HCT116 (cell line): Measurements from ENCODE around the gene KCNA2. TPM values are rescaled to one million over a fixed set of nuclear protein-coding genes. Genes with fewer than 3 reads are reported as not detected.

Experiments used
- ATAC-seq: fragments of 200-7000 bp; cut with Tn5 transposase; 2 replicates; pipeline ENCODE4 v1.9.1; 2020; ENCODE audit warnings: mild to moderate bottlenecking, moderate library complexity
- BruUV-seq: library from RNA; stranded (reverse); fragments of 400-500 nt; replicated peaks from 2 replicates; lab custom pipeline; 2021; lab: Mats Ljungman, UMichigan
- CTCF ChIA-PET: fragments of 300-600 bp; sonication (Branson Sonifier 250); formaldehyde crosslinking; loops from one replicate; lab custom pipeline; 2021; ENCODE audit warnings: antibody characterized with exemption; lab: Charles Lee
- POLR2A ChIA-PET: fragments of 300-600, 350-600 bp; sonication (Branson Sonifier 250); formaldehyde crosslinking; loops from one replicate; lab custom pipeline; 2021; ENCODE audit warnings: antibody characterized with exemption; lab: Charles Lee
- RAD21 ChIA-PET, 2 experiments: fragments of 300-600 bp; sonication (Branson Sonifier 250); formaldehyde crosslinking; loops; one replicate each; lab custom pipeline; 2023; ENCODE audit warnings: low total read pairs in 2 of 2; ENCODE audit not compliant: uncharacterized antibody in 2 of 2, unreplicated experiment in 2 of 2, low non-redundant PET in 1 of 2; lab: Charles Lee
- DNase-seq: peaks from one replicate; pipeline ENCODE4 v3.0.0-alpha.2; 2010; ENCODE audit warnings: low read depth, low spot score
- H2AFZ ChIP-seq: fragments of 200-600 bp; shearing (Covaris generic), sonication (generic); 2 replicates; pipeline ENCODE4 v1.6.1; 2017; ENCODE audit warnings: low read depth, mixed run types, mixed read lengths, antibody characterized with exemption, low read length; ENCODE audit not compliant: poor library complexity, severe bottlenecking
- H3K27ac ChIP-seq: 2 replicates; pipeline ENCODE4 v1.5.1; 2012; ENCODE audit warnings: low read depth, low read length
- H3K27me3 ChIP-seq: fragments of 200-600 bp; sonication (generic); 2 replicates; pipeline ENCODE4 v1.6.1; 2016; ENCODE audit warnings: mixed run types, low read length, mixed read lengths; ENCODE audit not compliant: insufficient read depth
- H3K36me3 ChIP-seq, 2 experiments: fragments of 200-500 bp in 1 of 2; fragments of 200-600 bp in 1 of 2; sonication (Bioruptor generic) in 1 of 2; sonication (generic) in 1 of 2; 2 replicates each; pipeline versions ENCODE4 v1.5.1 to v1.6.1; 2014 to 2016; ENCODE audit warnings: low read length in 2 of 2, inconsistent platforms in 1 of 2, mixed read lengths in 1 of 2, mixed run types in 1 of 2; ENCODE audit not compliant: insufficient read depth in 2 of 2, control insufficient read depth in 1 of 2
- H3K4me1 ChIP-seq, 2 experiments: fragments of 200-600 bp in 1 of 2; sonication (generic) in 1 of 2; 2 replicates each; pipeline versions ENCODE4 v1.5.1 to v1.6.1; 2012 to 2017; ENCODE audit warnings: low read length in 2 of 2, inconsistent platforms in 1 of 2, mild to moderate bottlenecking in 1 of 2, mixed read lengths in 1 of 2, mixed run types in 1 of 2, moderate library complexity in 1 of 2; ENCODE audit not compliant: insufficient read depth in 2 of 2, control insufficient read depth in 1 of 2
- H3K4me2 ChIP-seq: fragments of 200-600 bp; sonication (generic); 2 replicates; pipeline ENCODE4 v1.6.1; 2017; ENCODE audit warnings: mixed run types, low read length, mixed read lengths
- H3K4me3 ChIP-seq, 2 experiments: fragments of 200-600 bp in 1 of 2; sonication (generic) in 1 of 2; replicated peaks in 1 of 2; 2 replicates each; pipeline ENCODE4 v1.5.1; 2011 to 2016; ENCODE audit warnings: low read length in 2 of 2, control low read depth in 1 of 2, low read depth in 1 of 2, mild to moderate bottlenecking in 1 of 2, mixed read lengths in 1 of 2, mixed run types in 1 of 2
- H3K79me2 ChIP-seq: fragments of 200-600 bp; sonication (generic); 2 replicates; pipeline ENCODE4 v1.6.1; 2017; ENCODE audit warnings: mild to moderate bottlenecking, mixed run types, low read length, moderate library complexity, mixed read lengths; ENCODE audit not compliant: insufficient read depth
- H3K9ac ChIP-seq: fragments of 200-600 bp; sonication (generic); 2 replicates; pipeline ENCODE4 v1.6.1; 2016; ENCODE audit warnings: low read length, mixed read lengths
- H3K9me2 ChIP-seq: fragments of 200-600 bp; sonication (generic), shearing (Covaris generic); 2 replicates; pipeline ENCODE4 v1.6.1; 2017; ENCODE audit warnings: mixed run types, mild to moderate bottlenecking, moderate library complexity; ENCODE audit not compliant: insufficient read depth
- H3K9me3 ChIP-seq, 2 experiments: fragments of 200-500 bp in 1 of 2; fragments of 200-600 bp in 1 of 2; sonication (Bioruptor generic) in 1 of 2; sonication (generic) in 1 of 2; 2 replicates each; pipeline ENCODE4 v1.6.1; 2014 to 2017; ENCODE audit warnings: low read length in 2 of 2, mixed read lengths in 2 of 2, inconsistent platforms in 1 of 2, low read depth in 1 of 2, mild to moderate bottlenecking in 1 of 2, mixed run types in 1 of 2, moderate library complexity in 1 of 2; ENCODE audit not compliant: control insufficient read depth in 1 of 2, insufficient read depth in 1 of 2
- H4K20me1 ChIP-seq: fragments of 200-600 bp; sonication (generic), shearing (Covaris generic); 2 replicates; pipeline ENCODE4 v1.6.1; 2017; ENCODE audit warnings: mixed run types, mild to moderate bottlenecking, moderate library complexity; ENCODE audit not compliant: insufficient read depth
- CEBPB ChIP-seq: IDR thresholded peaks from 2 replicates; pipeline ENCODE4 v1.6.1; 2012; ENCODE audit warnings: low read depth
- EGR1 ChIP-seq: IDR thresholded peaks from 2 replicates; pipeline ENCODE4 v1.6.1; 2012; ENCODE audit warnings: low read depth
- ELF1 ChIP-seq: IDR thresholded peaks from 2 replicates; pipeline ENCODE4 v1.6.1; 2012; ENCODE audit warnings: low read depth, borderline replicate concordance
- EZH2 ChIP-seq: fragments of 200-600 bp; sonication (generic); IDR thresholded peaks from 2 replicates; pipeline ENCODE4 v1.6.1; 2017; ENCODE audit warnings: antibody characterized with exemption, mixed run types
- POLR2A ChIP-seq: IDR thresholded peaks from 2 replicates; pipeline ENCODE4 v1.7.0; 2011; ENCODE audit warnings: borderline replicate concordance; ENCODE audit not compliant: insufficient read depth, insufficient read length; ENCODE audit errors: extremely low read depth
- SIN3A ChIP-seq: IDR thresholded peaks from 2 replicates; pipeline ENCODE4 v1.6.1; 2012; ENCODE audit warnings: low read depth
- SP1 ChIP-seq: IDR thresholded peaks from 2 replicates; pipeline ENCODE4 v1.6.1; 2012; ENCODE audit warnings: low read depth
- intact Hi-C: fragments of 100-400 bp; cut with micrococcal nuclease; formaldehyde crosslinking; loops from 2 replicates; pipeline ENCODE4 v1.10.0; 2022
- total RNA-seq: library from RNA; stranded (reverse); gene quantifications from one replicate; pipeline ENCODE4 v1.2.1, GENCODE V29; 2021; ENCODE audit not compliant: unreplicated experiment
- TF ChIP-seq, protein P1 (sequence below): IDR thresholded peaks from 2 replicates; pipeline ENCODE4 v1.6.1; 2012; ENCODE audit warnings: low read depth
- TF ChIP-seq, protein P2 (sequence below): IDR thresholded peaks from 2 replicates; pipeline ENCODE4 v1.6.1; 2011; ENCODE audit warnings: mild to moderate bottlenecking, low read length, moderate library complexity; ENCODE audit not compliant: insufficient replicate concordance; ENCODE audit errors: extremely low read depth

The KCNA2 gene
- total RNA-seq, 1 experiment from 2014 or later: not detected

DNA sequence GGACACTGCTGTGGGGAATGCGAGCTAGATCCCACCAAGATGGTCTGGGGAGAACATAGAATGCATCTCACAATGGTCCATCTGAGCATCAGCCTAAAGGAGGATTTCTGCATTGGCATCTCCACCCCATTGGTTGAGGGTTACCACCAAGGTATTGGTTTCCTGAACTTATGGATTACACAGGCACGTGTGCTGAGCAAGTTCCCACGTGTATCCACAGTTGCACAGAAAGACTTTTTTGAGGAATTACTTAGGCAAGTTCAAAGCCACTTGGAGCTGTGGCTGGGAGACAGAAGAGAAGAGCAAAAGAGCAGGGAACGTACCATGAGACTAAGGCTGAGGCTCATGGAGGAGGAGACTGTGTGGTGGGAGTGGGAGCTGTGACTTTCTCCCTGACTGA, 43.1 kb downstream of the KCNA2 start:
- intact Hi-C loops: no loop called here
- H3K9ac ChIP-seq: no peak overlapping the region
- H3K36me3 ChIP-seq: no peaks in the 10 kb centered on the region
- ATAC-seq (no peak), DNase-seq (no peak)
- RAD21 ChIA-PET: no interaction called here
- CTCF ChIA-PET: no interaction called here
- no peak overlapping the region for H3K27ac ChIP-seq
- POLR2A ChIA-PET: no interaction called here
- TF ChIP-seq, protein P1, sequence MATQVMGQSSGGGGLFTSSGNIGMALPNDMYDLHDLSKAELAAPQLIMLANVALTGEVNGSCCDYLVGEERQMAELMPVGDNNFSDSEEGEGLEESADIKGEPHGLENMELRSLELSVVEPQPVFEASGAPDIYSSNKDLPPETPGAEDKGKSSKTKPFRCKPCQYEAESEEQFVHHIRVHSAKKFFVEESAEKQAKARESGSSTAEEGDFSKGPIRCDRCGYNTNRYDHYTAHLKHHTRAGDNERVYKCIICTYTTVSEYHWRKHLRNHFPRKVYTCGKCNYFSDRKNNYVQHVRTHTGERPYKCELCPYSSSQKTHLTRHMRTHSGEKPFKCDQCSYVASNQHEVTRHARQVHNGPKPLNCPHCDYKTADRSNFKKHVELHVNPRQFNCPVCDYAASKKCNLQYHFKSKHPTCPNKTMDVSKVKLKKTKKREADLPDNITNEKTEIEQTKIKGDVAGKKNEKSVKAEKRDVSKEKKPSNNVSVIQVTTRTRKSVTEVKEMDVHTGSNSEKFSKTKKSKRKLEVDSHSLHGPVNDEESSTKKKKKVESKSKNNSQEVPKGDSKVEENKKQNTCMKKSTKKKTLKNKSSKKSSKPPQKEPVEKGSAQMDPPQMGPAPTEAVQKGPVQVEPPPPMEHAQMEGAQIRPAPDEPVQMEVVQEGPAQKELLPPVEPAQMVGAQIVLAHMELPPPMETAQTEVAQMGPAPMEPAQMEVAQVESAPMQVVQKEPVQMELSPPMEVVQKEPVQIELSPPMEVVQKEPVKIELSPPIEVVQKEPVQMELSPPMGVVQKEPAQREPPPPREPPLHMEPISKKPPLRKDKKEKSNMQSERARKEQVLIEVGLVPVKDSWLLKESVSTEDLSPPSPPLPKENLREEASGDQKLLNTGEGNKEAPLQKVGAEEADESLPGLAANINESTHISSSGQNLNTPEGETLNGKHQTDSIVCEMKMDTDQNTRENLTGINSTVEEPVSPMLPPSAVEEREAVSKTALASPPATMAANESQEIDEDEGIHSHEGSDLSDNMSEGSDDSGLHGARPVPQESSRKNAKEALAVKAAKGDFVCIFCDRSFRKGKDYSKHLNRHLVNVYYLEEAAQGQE: no peak
- TF ChIP-seq POLR2A (no peak), SIN3A (no peak), CEBPB (no peak), ELF1 (no peak), EGR1 (no peak), SP1 (no peak), EZH2 (no peak)
- TF ChIP-seq, protein P2, sequence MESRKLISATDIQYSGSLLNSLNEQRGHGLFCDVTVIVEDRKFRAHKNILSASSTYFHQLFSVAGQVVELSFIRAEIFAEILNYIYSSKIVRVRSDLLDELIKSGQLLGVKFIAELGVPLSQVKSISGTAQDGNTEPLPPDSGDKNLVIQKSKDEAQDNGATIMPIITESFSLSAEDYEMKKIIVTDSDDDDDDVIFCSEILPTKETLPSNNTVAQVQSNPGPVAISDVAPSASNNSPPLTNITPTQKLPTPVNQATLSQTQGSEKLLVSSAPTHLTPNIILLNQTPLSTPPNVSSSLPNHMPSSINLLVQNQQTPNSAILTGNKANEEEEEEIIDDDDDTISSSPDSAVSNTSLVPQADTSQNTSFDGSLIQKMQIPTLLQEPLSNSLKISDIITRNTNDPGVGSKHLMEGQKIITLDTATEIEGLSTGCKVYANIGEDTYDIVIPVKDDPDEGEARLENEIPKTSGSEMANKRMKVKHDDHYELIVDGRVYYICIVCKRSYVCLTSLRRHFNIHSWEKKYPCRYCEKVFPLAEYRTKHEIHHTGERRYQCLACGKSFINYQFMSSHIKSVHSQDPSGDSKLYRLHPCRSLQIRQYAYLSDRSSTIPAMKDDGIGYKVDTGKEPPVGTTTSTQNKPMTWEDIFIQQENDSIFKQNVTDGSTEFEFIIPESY: no peak
- no peaks in the 10 kb centered on the region for H3K9me3 ChIP-seq
- no peaks in the 10 kb centered on the region for H4K20me1 ChIP-seq
- H3K27me3 ChIP-seq: peaks cover 59% of the 10 kb centered on the region
- H2AFZ ChIP-seq: no peak overlapping the region
- no peaks in the 10 kb centered on the region for H3K79me2 ChIP-seq
- no peaks in the 10 kb centered on the region for H3K9me2 ChIP-seq
- no peak overlapping the region for H3K4me3 ChIP-seq
- H3K4me2 ChIP-seq: no peak overlapping the region
- H3K4me1 ChIP-seq: no peaks in the 10 kb centered on the region
- no TSS peak for BruUV-seq
